ENCODE measurements around the gene ADGRF5. TPM values are rescaled to one million over a fixed set of nuclear protein-coding genes. Genes with fewer than 3 reads are reported as not detected.

ADGRF5 gene
- total RNA-seq, 2 experiments from 2014 or later, result not detected

DNA sequence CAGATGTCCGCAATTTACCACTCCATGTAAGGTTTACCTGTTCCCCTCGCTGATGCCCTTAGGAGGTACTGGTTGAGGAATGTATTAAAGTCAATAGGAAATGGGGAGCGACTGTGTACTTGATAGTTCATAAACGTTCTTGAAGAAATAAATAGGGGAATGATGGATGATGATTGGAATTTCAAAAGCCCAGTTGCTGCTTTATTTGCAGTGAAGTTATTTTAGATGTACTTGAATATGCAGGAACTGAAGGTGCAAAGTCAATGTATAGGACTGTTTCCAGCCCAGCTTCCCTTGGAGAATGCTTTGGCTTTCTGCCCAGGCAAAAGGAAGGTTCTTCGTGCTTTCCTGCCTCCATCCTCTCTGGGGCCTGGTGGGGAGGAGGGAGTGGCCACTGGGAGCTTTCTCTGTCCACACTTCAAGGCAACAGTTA, 19.8 kb downstream of the ADGRF5 start:
- Mint-ChIP-seq H3K36me3 (no peaks in the 10 kb centered on the region), H3K4me1 (ENCODE audit: low read depth) (no peaks in the 10 kb centered on the region), H3K27me3 (peaks cover 5% of the 10 kb centered on the region), H3K4me3 (no peak overlapping the region), H3K27ac (no peak overlapping the region), H3K9me3 (no peaks in the 10 kb centered on the region)
- ChIA-PET CTCF (no interaction called here), POLR2A (no interaction called here)
- intact Hi-C loops (cut with micrococcal nuclease), result no loop called here
- no peak for DNase-seq

GRCh38 chr6:46900266-46900665, 21.5 kb downstream of the ADGRF5 start:
- Mint-ChIP-seq H3K27ac (no peak overlapping the region), H3K36me3 (no peaks in the 10 kb centered on the region), H3K4me1 (ENCODE audit: low read depth) (no peaks in the 10 kb centered on the region), H3K9me3 (no peaks in the 10 kb centered on the region), H3K4me3 (no peak overlapping the region), H3K27me3 (peaks cover 6% of the 10 kb centered on the region)
- intact Hi-C loops (cut with micrococcal nuclease), result no loop called here
- DNase-seq, result no peak
- ChIA-PET POLR2A (no interaction called here), CTCF (no interaction called here)

DNA sequence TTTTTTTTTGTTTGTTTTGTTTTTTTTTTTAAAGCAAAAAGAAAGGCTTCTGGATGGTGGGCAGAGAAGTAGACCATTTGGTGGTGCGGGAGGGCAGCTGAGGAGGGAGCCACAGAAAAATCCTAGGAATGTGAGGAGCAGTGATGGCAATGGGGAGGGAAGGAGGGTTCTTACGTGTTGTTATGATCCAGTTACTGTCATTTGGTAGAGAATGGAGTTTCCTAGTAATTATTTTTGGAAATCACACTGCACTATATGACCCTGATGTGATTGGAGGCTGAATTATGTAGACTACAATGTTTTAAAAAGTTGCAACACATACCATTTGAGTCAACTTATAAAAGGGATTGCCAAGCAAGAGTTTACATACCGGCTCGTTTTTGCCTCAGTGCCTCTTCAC, 22.1 kb downstream of the ADGRF5 start:
- Mint-ChIP-seq H3K27me3 (peaks cover 6% of the 10 kb centered on the region), H3K4me1 (ENCODE audit: low read depth) (no peaks in the 10 kb centered on the region), H3K4me3 (no peak overlapping the region), H3K9me3 (no peaks in the 10 kb centered on the region), H3K36me3 (no peaks in the 10 kb centered on the region), H3K27ac (no peak overlapping the region)
- DNase-seq, result no peak
- CTCF ChIA-PET, result no interaction called here
- intact Hi-C loops (cut with micrococcal nuclease), result no loop called here
- POLR2A ChIA-PET, result no interaction called here

GRCh38 chr6:46898006-46898405, 23.7 kb downstream of the ADGRF5 start:
- DNase-seq, result no peak
- peaks cover 6% of the 10 kb centered on the region for H3K27me3 Mint-ChIP-seq
- POLR2A ChIA-PET, result no interaction called here
- H3K9me3 Mint-ChIP-seq, result no peaks in the 10 kb centered on the region
- no peaks in the 10 kb centered on the region for H3K36me3 Mint-ChIP-seq
- intact Hi-C loops (cut with micrococcal nuclease), result no loop called here
- H3K4me3 Mint-ChIP-seq, result no peak overlapping the region
- H3K4me1 Mint-ChIP-seq (ENCODE audit: low read depth), result no peaks in the 10 kb centered on the region
- H3K27ac Mint-ChIP-seq, result no peak overlapping the region
- CTCF ChIA-PET, result no interaction called here

DNA sequence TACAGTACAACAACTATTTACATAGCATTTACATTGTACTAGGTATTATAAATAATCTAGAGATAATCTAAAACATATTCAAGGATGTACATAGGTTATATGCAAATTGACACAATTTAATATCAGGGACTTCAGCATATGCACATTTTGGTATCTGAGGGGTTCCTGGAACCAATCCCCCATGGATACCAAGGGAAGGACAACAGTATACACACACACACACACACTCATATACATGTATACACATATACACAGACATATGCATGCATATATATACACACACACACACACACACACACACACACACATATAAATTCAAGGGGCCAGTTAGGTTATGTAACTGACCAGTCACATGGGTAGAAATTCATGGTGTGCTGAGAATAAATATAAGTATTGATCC, 24.9 kb downstream of the ADGRF5 start:
- H3K9me3 Mint-ChIP-seq, result no peaks in the 10 kb centered on the region
- intact Hi-C loops (cut with micrococcal nuclease), result no loop called here
- DNase-seq, result no peak
- CTCF ChIA-PET, result no interaction called here
- no peaks in the 10 kb centered on the region for H3K36me3 Mint-ChIP-seq
- no peak overlapping the region for H3K4me3 Mint-ChIP-seq
- H3K4me1 Mint-ChIP-seq (ENCODE audit: low read depth), result no peaks in the 10 kb centered on the region
- peaks cover 6% of the 10 kb centered on the region for H3K27me3 Mint-ChIP-seq
- no peak overlapping the region for H3K27ac Mint-ChIP-seq
- POLR2A ChIA-PET, result no interaction called here

DNA sequence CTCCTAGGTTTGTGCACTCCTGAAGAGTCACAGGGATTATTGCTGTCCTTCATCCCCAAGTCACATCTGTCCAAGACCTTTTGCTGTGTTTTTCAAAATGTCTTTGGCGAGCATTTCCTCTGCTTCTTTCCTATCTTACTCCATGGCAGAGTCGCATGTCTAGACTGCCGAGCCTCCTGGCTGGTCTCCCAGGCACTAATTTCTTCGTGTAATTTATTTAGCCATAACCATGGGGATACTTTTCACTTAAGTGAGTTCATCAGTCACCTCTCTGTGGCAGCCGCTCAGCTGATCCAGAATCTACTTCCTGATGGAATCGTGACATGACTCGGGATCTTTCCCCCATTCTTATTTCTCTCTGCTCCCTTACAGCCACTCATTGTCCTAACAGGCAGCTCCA, 25.8 kb downstream of the ADGRF5 start:
- ChIA-PET CTCF (no interaction called here), POLR2A (no interaction called here)
- Mint-ChIP-seq H3K36me3 (no peaks in the 10 kb centered on the region), H3K4me3 (no peak overlapping the region), H3K9me3 (no peaks in the 10 kb centered on the region), H3K4me1 (ENCODE audit: low read depth) (no peaks in the 10 kb centered on the region), H3K27ac (no peak overlapping the region), H3K27me3 (peaks cover 3% of the 10 kb centered on the region)
- no peak for DNase-seq
- intact Hi-C loops (cut with micrococcal nuclease), result no loop called here

DNA sequence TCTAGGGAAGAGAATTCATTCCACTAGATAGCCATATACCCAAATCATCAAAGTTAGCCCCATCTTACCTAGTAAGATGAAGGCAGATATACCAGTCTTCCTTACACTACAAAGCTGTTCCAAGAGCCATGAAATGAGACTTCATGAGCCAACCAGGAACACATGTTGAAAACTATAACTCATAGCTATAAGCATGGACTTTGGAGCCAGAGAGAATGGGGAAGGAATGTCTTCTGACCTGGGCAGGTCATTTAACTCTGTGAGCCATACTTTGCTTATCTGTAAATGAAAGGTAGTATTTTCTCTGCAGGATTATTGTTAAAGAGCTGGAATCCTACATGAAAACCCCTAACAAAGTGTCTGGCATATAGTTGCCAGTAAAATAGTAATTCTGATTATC, 27.3 kb downstream of the ADGRF5 start:
- ChIA-PET CTCF (no interaction called here), POLR2A (no interaction called here)
- no peak for DNase-seq
- intact Hi-C loops (cut with micrococcal nuclease), result no loop called here
- Mint-ChIP-seq H3K27me3 (peaks cover 3% of the 10 kb centered on the region), H3K4me1 (ENCODE audit: low read depth) (no peaks in the 10 kb centered on the region), H3K27ac (no peak overlapping the region), H3K9me3 (no peaks in the 10 kb centered on the region), H3K36me3 (no peaks in the 10 kb centered on the region), H3K4me3 (no peak overlapping the region)

- no peaks in the 10 kb centered on the region for H3K9me3 Mint-ChIP-seq
- H3K36me3 Mint-ChIP-seq, result no peaks in the 10 kb centered on the region
- peaks cover 1% of the 10 kb centered on the region for H3K27me3 Mint-ChIP-seq
- no peak overlapping the region for H3K27ac Mint-ChIP-seq
- H3K4me1 Mint-ChIP-seq (ENCODE audit: low read depth), result no peaks in the 10 kb centered on the region
- no peak overlapping the region for H3K4me3 Mint-ChIP-seq
- ChIA-PET POLR2A (no interaction called here), CTCF (no interaction called here)
- intact Hi-C loops (cut with micrococcal nuclease), result no loop called here
- DNase-seq, result no peak
These were observed 28.1 kb downstream of the ADGRF5 start for GRCh38 chr6:46893648-46894047.

DNA sequence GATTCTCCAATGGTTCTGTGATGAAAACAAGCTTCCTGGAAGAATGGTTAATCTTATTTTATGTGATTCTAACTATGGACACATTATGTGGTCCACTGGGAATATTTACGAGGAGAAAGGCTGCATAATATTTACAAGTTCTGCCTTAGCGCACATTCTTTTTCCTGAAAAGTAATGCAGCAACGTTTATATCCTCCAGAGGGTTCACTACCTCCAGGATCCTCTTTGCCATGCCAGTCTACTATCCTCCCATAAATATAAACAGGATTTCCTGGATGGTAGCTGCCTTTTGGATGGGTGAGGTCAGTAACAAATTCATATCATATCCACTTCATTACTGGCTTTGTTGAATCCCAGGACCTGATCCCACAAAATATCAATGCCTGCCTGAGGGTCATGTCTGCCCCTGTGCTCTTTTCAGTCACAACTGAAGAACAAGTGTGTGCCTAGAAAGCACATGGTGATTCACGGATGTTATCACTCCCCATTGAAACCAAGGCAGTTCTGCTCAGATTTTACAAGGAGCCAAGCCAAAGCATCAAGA, 30.4 kb downstream of the ADGRF5 start:
- ChIA-PET CTCF (no interaction called here), POLR2A (no interaction called here)
- Mint-ChIP-seq H3K27me3 (peaks cover 1% of the 10 kb centered on the region), H3K4me1 (ENCODE audit: low read depth) (no peaks in the 10 kb centered on the region), H3K9me3 (no peaks in the 10 kb centered on the region), H3K4me3 (no peak overlapping the region), H3K36me3 (no peaks in the 10 kb centered on the region), H3K27ac (no peak overlapping the region)
- no peak for DNase-seq
- intact Hi-C loops (cut with micrococcal nuclease), result no loop called here

DNA sequence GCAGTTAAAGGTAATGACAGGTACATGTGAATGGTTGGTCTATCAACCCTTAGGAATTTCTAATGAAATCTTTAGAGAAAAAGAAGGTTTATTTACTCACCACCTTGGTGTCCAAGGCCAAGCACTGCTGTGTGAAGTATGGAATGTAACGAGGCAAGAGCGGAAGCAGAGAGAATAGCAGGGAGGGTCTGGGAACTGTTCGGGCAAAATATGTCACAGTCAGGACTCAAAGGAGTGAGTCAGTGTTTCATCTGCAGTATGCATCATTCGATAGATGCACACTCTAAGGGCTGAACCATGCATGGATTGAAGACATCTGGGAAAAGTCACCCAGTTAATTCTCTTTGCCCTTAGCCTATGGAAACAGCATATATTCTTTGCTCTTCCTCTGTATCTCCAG, 33.2 kb downstream of the ADGRF5 start:
- no peaks in the 10 kb centered on the region for H3K27me3 Mint-ChIP-seq
- H3K4me3 Mint-ChIP-seq, result no peak overlapping the region
- POLR2A ChIA-PET, result no interaction called here
- no peaks in the 10 kb centered on the region for H3K36me3 Mint-ChIP-seq
- H3K27ac Mint-ChIP-seq, result no peak overlapping the region
- CTCF ChIA-PET, result no interaction called here
- no peak for DNase-seq
- H3K4me1 Mint-ChIP-seq (ENCODE audit: low read depth), result no peaks in the 10 kb centered on the region
- intact Hi-C loops (cut with micrococcal nuclease), result no loop called here
- no peaks in the 10 kb centered on the region for H3K9me3 Mint-ChIP-seq

GRCh38 chr6:46888031-46888430, 33.7 kb downstream of the ADGRF5 start:
- no peak overlapping the region for H3K27ac Mint-ChIP-seq
- DNase-seq, result no peak
- no peaks in the 10 kb centered on the region for H3K27me3 Mint-ChIP-seq
- intact Hi-C loops (cut with micrococcal nuclease), result no loop called here
- no peak overlapping the region for H3K4me3 Mint-ChIP-seq
- ChIA-PET CTCF (no interaction called here), POLR2A (no interaction called here)
- no peaks in the 10 kb centered on the region for H3K9me3 Mint-ChIP-seq
- H3K36me3 Mint-ChIP-seq, result no peaks in the 10 kb centered on the region
- no peaks in the 10 kb centered on the region for H3K4me1 Mint-ChIP-seq (ENCODE audit: low read depth)

GRCh38 chr6:46882645-46883044, 39.1 kb downstream of the ADGRF5 start:
- Mint-ChIP-seq H3K27me3 (no peaks in the 10 kb centered on the region), H3K4me3 (no peak overlapping the region), H3K36me3 (no peaks in the 10 kb centered on the region), H3K4me1 (ENCODE audit: low read depth) (no peaks in the 10 kb centered on the region), H3K9me3 (no peaks in the 10 kb centered on the region), H3K27ac (no peak overlapping the region)
- POLR2A ChIA-PET, result no interaction called here
- DNase-seq, result no peak
- intact Hi-C loops (cut with micrococcal nuclease), result no loop called here
- CTCF ChIA-PET, result no interaction called here

- no peaks in the 10 kb centered on the region for H3K9me3 Mint-ChIP-seq
- POLR2A ChIA-PET, result no interaction called here
- intact Hi-C loops (cut with micrococcal nuclease), result no loop called here
These were observed 42.7 kb downstream of the ADGRF5 start for GRCh38 chr6:46879003-46879402.

DNA sequence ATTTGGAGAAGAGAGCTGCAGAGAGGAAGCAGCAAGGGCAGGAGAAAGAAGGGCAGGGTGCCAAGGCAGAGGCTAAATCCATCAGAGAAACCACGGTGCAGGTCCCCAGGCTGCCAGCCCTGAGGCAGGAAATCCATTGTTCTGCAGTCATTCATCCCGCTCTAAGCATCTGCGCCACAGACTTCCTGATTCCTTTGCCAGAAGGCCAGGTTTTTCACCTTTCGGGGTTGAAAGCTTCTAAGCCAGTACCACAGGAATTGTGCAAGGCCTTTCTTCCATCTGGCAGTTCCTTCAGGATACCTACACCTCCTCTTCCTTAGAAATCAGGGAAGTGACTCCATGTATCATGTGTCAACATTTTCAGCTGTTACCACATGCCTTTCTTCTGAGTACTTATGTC, 45.6 kb downstream of the ADGRF5 start:
- DNase-seq, result no peak
- H3K27me3 Mint-ChIP-seq, result peaks cover 3% of the 10 kb centered on the region
- intact Hi-C loops (cut with micrococcal nuclease), result no loop called here
- ChIA-PET POLR2A (no interaction called here), CTCF (no interaction called here)
- H3K4me1 Mint-ChIP-seq (ENCODE audit: low read depth), result no peaks in the 10 kb centered on the region
- H3K27ac Mint-ChIP-seq, result no peak overlapping the region
- no peaks in the 10 kb centered on the region for H3K36me3 Mint-ChIP-seq
- no peaks in the 10 kb centered on the region for H3K9me3 Mint-ChIP-seq
- no peak overlapping the region for H3K4me3 Mint-ChIP-seq

More at GRCh38 chr6:46879003-46879402, 42.7 kb downstream of the ADGRF5 start:
- peaks cover 1% of the 10 kb centered on the region for H3K27me3 Mint-ChIP-seq
- no peak for DNase-seq
- CTCF ChIA-PET, result no interaction called here
- H3K36me3 Mint-ChIP-seq, result no peaks in the 10 kb centered on the region
- H3K4me1 Mint-ChIP-seq (ENCODE audit: low read depth), result no peaks in the 10 kb centered on the region
- no peak overlapping the region for H3K4me3 Mint-ChIP-seq
- no peak overlapping the region for H3K27ac Mint-ChIP-seq
